RWPE2 (cell line): ENCODE data around the gene KCNA2.

Experiments
- ATAC-seq: fragments of 200-7000 bp; cut with Tn5 transposase; 3 replicates; pipeline ENCODE4 v1.9.1; 2021; ENCODE audit warnings: low read depth
- DNase-seq: peaks from one replicate; pipeline ENCODE4 v3.0.0-alpha.2; 2020; ENCODE audit warnings: low spot score
- H3K27ac ChIP-seq: fragments of 450-650 bp; 2 replicates; pipeline ENCODE4 v1.5.1; 2017; ENCODE audit warnings: mild to moderate bottlenecking; ENCODE audit not compliant: poor library complexity, severe bottlenecking
- H3K27me3 ChIP-seq: fragments of 250-450 bp; sonication (Bioruptor Pico); 2 replicates; pipeline ENCODE4 v1.5.1; 2021; ENCODE audit warnings: mild to moderate bottlenecking, moderate library complexity; ENCODE audit not compliant: insufficient read depth, poor library complexity, severe bottlenecking
- H3K36me3 ChIP-seq: fragments of 250-450 bp; sonication (Bioruptor Pico); 2 replicates; pipeline ENCODE4 v1.5.1; 2020; ENCODE audit warnings: low read depth, mild to moderate bottlenecking, moderate library complexity
- H3K4me1 ChIP-seq: fragments of 250-450 bp; sonication (Bioruptor Pico); 2 replicates; pipeline ENCODE4 v1.5.1; 2021; ENCODE audit warnings: mild to moderate bottlenecking, moderate library complexity; ENCODE audit not compliant: insufficient read depth, poor library complexity, severe bottlenecking
- H3K4me3 ChIP-seq: fragments of 250-450 bp; sonication (Bioruptor Pico); 2 replicates; pipeline ENCODE4 v1.5.1; 2021; ENCODE audit warnings: mild to moderate bottlenecking, moderate library complexity; ENCODE audit not compliant: severe bottlenecking
- H3K9me3 ChIP-seq: fragments of 250-450 bp; sonication (Bioruptor Pico); 2 replicates; pipeline ENCODE4 v1.5.1; 2021; ENCODE audit warnings: mild to moderate bottlenecking, moderate library complexity; ENCODE audit not compliant: severe bottlenecking
- CTCF ChIP-seq: fragments of 450-650 bp; IDR thresholded peaks from one replicate; pipeline ENCODE4 v1.5.1; 2017; ENCODE audit warnings: mild to moderate bottlenecking, moderate library complexity; ENCODE audit not compliant: poor library complexity, severe bottlenecking

KCNA2 gene

GRCh38 chr1:110600716-110601115 is 5.4 kb downstream of the KCNA2 start:
- ATAC-seq = no peak
- Histone ChIP-seq H3K27me3 (peaks cover 22% of the 10 kb centered on the region), H3K9me3 (no peaks in the 10 kb centered on the region)

GRCh38 chr1:110597966-110598365 is 8.2 kb downstream of the KCNA2 start:
- Histone ChIP-seq H3K4me1 (no peaks in the 10 kb centered on the region), H3K9me3 (no peaks in the 10 kb centered on the region), H3K36me3 (no peaks in the 10 kb centered on the region), H3K27ac (no peak overlapping the region), H3K4me3 (no peak overlapping the region), H3K27me3 (peaks cover 5% of the 10 kb centered on the region)
- ATAC-seq = no peak
- TF ChIP-seq CTCF = no peak
- DNase-seq = no peak

More at GRCh38 chr1:110600716-110601115, 5.4 kb downstream of the KCNA2 start:
- no peak overlapping the region for H3K27ac ChIP-seq
- no peaks in the 10 kb centered on the region for H3K4me1 ChIP-seq
- DNase-seq = no peak
- H3K36me3 ChIP-seq = no peaks in the 10 kb centered on the region
- no peak overlapping the region for H3K4me3 ChIP-seq
- no peak for TF ChIP-seq CTCF

GRCh38 chr1:110596312-110596711 is 9.8 kb downstream of the KCNA2 start:
- ATAC-seq (no peak), DNase-seq (no peak)
- Histone ChIP-seq H3K4me1 (no peaks in the 10 kb centered on the region), H3K4me3 (no peak overlapping the region), H3K36me3 (no peaks in the 10 kb centered on the region), H3K9me3 (no peaks in the 10 kb centered on the region), H3K27me3 (peaks cover 4% of the 10 kb centered on the region), H3K27ac (no peak overlapping the region)
- no peak for TF ChIP-seq CTCF

GRCh38 chr1:110595353-110595710 is 10.8 kb downstream of the KCNA2 start:
- Histone ChIP-seq H3K9me3 (no peaks in the 10 kb centered on the region), H3K4me1 (no peaks in the 10 kb centered on the region), H3K36me3 (no peaks in the 10 kb centered on the region), H3K27ac (no peak overlapping the region), H3K27me3 (peaks cover 4% of the 10 kb centered on the region), H3K4me3 (no peak overlapping the region)
- TF ChIP-seq CTCF = no peak
- DNase-seq (no peak), ATAC-seq (no peak)

GRCh38 chr1:110594456-110595352 is 11.5 kb downstream of the KCNA2 start:
- Histone ChIP-seq H3K4me3 (no peak overlapping the region), H3K27me3 (peaks cover 4% of the 10 kb centered on the region)
- no peak for ATAC-seq

More at GRCh38 chr1:110594456-110595352, 11.5 kb downstream of the KCNA2 start:
- no peak for DNase-seq
- Histone ChIP-seq H3K4me1 (no peaks in the 10 kb centered on the region), H3K9me3 (no peaks in the 10 kb centered on the region), H3K27ac (no peak overlapping the region), H3K36me3 (no peaks in the 10 kb centered on the region)
- no peak for TF ChIP-seq CTCF
